ENCODE results near the gene FRMD1. TPM values are rescaled to one million over a fixed set of nuclear protein-coding genes. Genes with fewer than 3 reads are reported as not detected.

The FRMD1 gene
- total RNA-seq, 1 donor: under 0.01 TPM

- no peak for DNase-seq (ENCODE audit: insufficient read length, low spot score, missing footprints)
- no peak for TF ChIP-seq CTCF (IDR thresholded peaks at IDR 0.05; ENCODE audit: extremely low read depth, low read depth, low read length)
- Histone ChIP-seq H3K4me3 (ENCODE audit: insufficient read depth, low read length) (no peak overlapping the region), H3K9me3 (ENCODE audit: low read depth, low read length) (peaks cover 13% of the 10 kb centered on the region), H2AFZ (ENCODE audit: low read length) (no peak overlapping the region), H3K79me2 (ENCODE audit: insufficient read depth, low read length) (no peaks in the 10 kb centered on the region), H4K20me1 (ENCODE audit: insufficient read depth, low read length) (no peaks in the 10 kb centered on the region), H3K4me1 (ENCODE audit: insufficient read depth, low read length) (peaks cover 10% of the 10 kb centered on the region), H3K4me2 (ENCODE audit: insufficient read depth, low read length) (no peak overlapping the region), H3K27me3 (ENCODE audit: insufficient read depth, low read length) (no peaks in the 10 kb centered on the region), H3K27ac (ENCODE audit: low read depth, low read length) (no peak overlapping the region), H3K36me3 (ENCODE audit: insufficient read depth, low read length) (no peaks in the 10 kb centered on the region)
Observed at GRCh38 chr6:168039301-168039700, 39.7 kb downstream of the FRMD1 start.

- H3K4me1 ChIP-seq (ENCODE audit: insufficient read depth, low read length): peaks cover 10% of the 10 kb centered on the region
- H3K79me2 ChIP-seq (ENCODE audit: insufficient read depth, low read length): no peaks in the 10 kb centered on the region
- H3K36me3 ChIP-seq (ENCODE audit: insufficient read depth, low read length): no peaks in the 10 kb centered on the region
- no peak overlapping the region for H3K27ac ChIP-seq (ENCODE audit: low read depth, low read length)
- peaks cover 13% of the 10 kb centered on the region for H3K9me3 ChIP-seq (ENCODE audit: low read depth, low read length)
- peak; percentile 52 for DNase-seq (ENCODE audit: insufficient read length, low spot score, missing footprints)
- TF ChIP-seq CTCF (IDR thresholded peaks at IDR 0.05; ENCODE audit: extremely low read depth, low read depth, low read length): no peak
- H4K20me1 ChIP-seq (ENCODE audit: insufficient read depth, low read length): no peaks in the 10 kb centered on the region
- H3K4me3 ChIP-seq (ENCODE audit: insufficient read depth, low read length): no peak overlapping the region
- no peak overlapping the region for H3K4me2 ChIP-seq (ENCODE audit: insufficient read depth, low read length)
- no peak overlapping the region for H2AFZ ChIP-seq (ENCODE audit: low read length)
- H3K27me3 ChIP-seq (ENCODE audit: insufficient read depth, low read length): no peaks in the 10 kb centered on the region
Observed at GRCh38 chr6:168038576-168039140, 40.4 kb downstream of the FRMD1 start.

- Histone ChIP-seq H3K27me3 (ENCODE audit: insufficient read depth, low read length) (no peaks in the 10 kb centered on the region), H3K36me3 (ENCODE audit: insufficient read depth, low read length) (no peaks in the 10 kb centered on the region), H3K27ac (ENCODE audit: low read depth, low read length) (no peak overlapping the region), H3K79me2 (ENCODE audit: insufficient read depth, low read length) (no peaks in the 10 kb centered on the region), H3K9me3 (ENCODE audit: low read depth, low read length) (peaks cover 13% of the 10 kb centered on the region), H4K20me1 (ENCODE audit: insufficient read depth, low read length) (no peaks in the 10 kb centered on the region), H3K4me1 (ENCODE audit: insufficient read depth, low read length) (peaks cover 10% of the 10 kb centered on the region), H2AFZ (ENCODE audit: low read length) (no peak overlapping the region), H3K4me2 (ENCODE audit: insufficient read depth, low read length) (no peak overlapping the region), H3K4me3 (ENCODE audit: insufficient read depth, low read length) (no peak overlapping the region)
- DNase-seq (ENCODE audit: insufficient read length, low spot score, missing footprints): peak; percentile 36
- no peak for TF ChIP-seq CTCF (IDR thresholded peaks at IDR 0.05; ENCODE audit: extremely low read depth, low read depth, low read length)
Observed at GRCh38 chr6:168037856-168038255, 41.2 kb downstream of the FRMD1 start.

GRCh38 chr6:168037242-168037641, 41.8 kb downstream of the FRMD1 start:
- no peaks in the 10 kb centered on the region for H3K79me2 ChIP-seq (ENCODE audit: insufficient read depth, low read length)
- H3K4me2 ChIP-seq (ENCODE audit: insufficient read depth, low read length): no peak overlapping the region
- peaks cover 13% of the 10 kb centered on the region for H3K9me3 ChIP-seq (ENCODE audit: low read depth, low read length)
- H3K27me3 ChIP-seq (ENCODE audit: insufficient read depth, low read length): no peaks in the 10 kb centered on the region
- no peak overlapping the region for H3K4me3 ChIP-seq (ENCODE audit: insufficient read depth, low read length)
- DNase-seq (ENCODE audit: insufficient read length, low spot score, missing footprints): peak; percentile 30
- H3K27ac ChIP-seq (ENCODE audit: low read depth, low read length): no peak overlapping the region
- no peak overlapping the region for H2AFZ ChIP-seq (ENCODE audit: low read length)
- TF ChIP-seq CTCF (IDR thresholded peaks at IDR 0.05; ENCODE audit: extremely low read depth, low read depth, low read length): no peak
- no peaks in the 10 kb centered on the region for H4K20me1 ChIP-seq (ENCODE audit: insufficient read depth, low read length)
- no peaks in the 10 kb centered on the region for H3K36me3 ChIP-seq (ENCODE audit: insufficient read depth, low read length)
- peaks cover 15% of the 10 kb centered on the region for H3K4me1 ChIP-seq (ENCODE audit: insufficient read depth, low read length)

All from osteoblast (primary cell).